Body of pancreas (tissue), 4 donors: ENCODE measurements around the gene FBXW8.
A peak's percentile ranks its signal among the peaks of the same experiment; 100 is the strongest.

Experiments used
- CTCF ChIP-seq, 7 experiments: fragments of 450-650 bp in 4 of 7; fragments of 200-600 bp in 3 of 7; sonication (generic) in 3 of 7; IDR thresholded peaks; one replicate each; pipeline ENCODE4 v1.5.1; 2016 to 2019; ENCODE audit warnings: antibody characterized with exemption in 7 of 7
- POLR2A ChIP-seq, 3 donors: fragments of 450-650 bp; IDR thresholded peaks; one replicate each; pipeline ENCODE4 v1.6.1; 2016; ENCODE audit warnings: antibody characterized with exemption in 3 of 3, mild to moderate bottlenecking in 2 of 3

- TF ChIP-seq CTCF (IDR thresholded peaks at IDR 0.05), result peak in 1 of 7 experiments; percentile 35
- no peak for TF ChIP-seq POLR2A (IDR thresholded peaks at IDR 0.05)
Observed at GRCh38 chr12:116916714-116917114, 6.0 kb downstream of the FBXW8 start.
